Bronchial epithelial cell (primary cell): ENCODE measurements around the gene SDC4. TPM values are rescaled to one million over a fixed set of nuclear protein-coding genes. Genes with fewer than 3 reads are reported as not detected.

ENCODE experiments used
- DNase-seq: peaks from one replicate; pipeline ENCODE4 v3.0.0-alpha.2; 2010; ENCODE audit warnings: low read depth
- FAIRE-seq: peaks from 2 replicates; lab custom pipeline; 2011; peaks lifted over from hg19 to GRCh38; lab: Jason Lieb, UNC
- H3K27me3 ChIP-seq: 2 replicates; pipeline ENCODE4 v1.5.1; 2011; ENCODE audit warnings: low read length; ENCODE audit not compliant: control insufficient read depth, insufficient read depth
- H3K36me3 ChIP-seq: 2 replicates; pipeline ENCODE4 v1.5.1; 2011; ENCODE audit warnings: low read length; ENCODE audit not compliant: control insufficient read depth, insufficient read depth
- H3K4me3 ChIP-seq: 2 replicates; pipeline ENCODE4 v1.5.1; 2011; ENCODE audit warnings: mild to moderate bottlenecking, low read depth, low read length, control low read depth
- total RNA-seq: library from RNA; depleted of rRNA; stranded (reverse); fragments of >200 nt; gene quantifications from 2 replicates; pipeline ENCODE4 v1.2.1, GENCODE V29; 2014
- TF ChIP-seq, protein P1 (sequence below): IDR thresholded peaks from 2 replicates; pipeline ENCODE4 v1.5.1; 2011; ENCODE audit warnings: mild to moderate bottlenecking, moderate library complexity, low read length, control low read depth, inconsistent platforms; ENCODE audit not compliant: insufficient read depth, severe bottlenecking

SDC4 gene
- total RNA-seq, 1 donor from 2014 or later, result 272 TPM

- FAIRE-seq (no peak), DNase-seq (peak; percentile 94)
- peaks cover 6% of the 10 kb centered on the region for H3K36me3 ChIP-seq
- TF ChIP-seq, protein P1, sequence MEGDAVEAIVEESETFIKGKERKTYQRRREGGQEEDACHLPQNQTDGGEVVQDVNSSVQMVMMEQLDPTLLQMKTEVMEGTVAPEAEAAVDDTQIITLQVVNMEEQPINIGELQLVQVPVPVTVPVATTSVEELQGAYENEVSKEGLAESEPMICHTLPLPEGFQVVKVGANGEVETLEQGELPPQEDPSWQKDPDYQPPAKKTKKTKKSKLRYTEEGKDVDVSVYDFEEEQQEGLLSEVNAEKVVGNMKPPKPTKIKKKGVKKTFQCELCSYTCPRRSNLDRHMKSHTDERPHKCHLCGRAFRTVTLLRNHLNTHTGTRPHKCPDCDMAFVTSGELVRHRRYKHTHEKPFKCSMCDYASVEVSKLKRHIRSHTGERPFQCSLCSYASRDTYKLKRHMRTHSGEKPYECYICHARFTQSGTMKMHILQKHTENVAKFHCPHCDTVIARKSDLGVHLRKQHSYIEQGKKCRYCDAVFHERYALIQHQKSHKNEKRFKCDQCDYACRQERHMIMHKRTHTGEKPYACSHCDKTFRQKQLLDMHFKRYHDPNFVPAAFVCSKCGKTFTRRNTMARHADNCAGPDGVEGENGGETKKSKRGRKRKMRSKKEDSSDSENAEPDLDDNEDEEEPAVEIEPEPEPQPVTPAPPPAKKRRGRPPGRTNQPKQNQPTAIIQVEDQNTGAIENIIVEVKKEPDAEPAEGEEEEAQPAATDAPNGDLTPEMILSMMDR, result peak; percentile 83
- no peaks in the 10 kb centered on the region for H3K27me3 ChIP-seq
- peak within 1 kb of the TSS; percentile 72 for H3K4me3 ChIP-seq
Observed at GRCh38 chr20:45362804-45363610, 14.8 kb upstream of the SDC4 start, which contains the start of gene SYS1. SYS1 (plus strand) TSS chr20:45363156; CDS start chr20:45363532, 376 bp downstream.

GRCh38 chr20:45361793-45362192 lies 13.6 kb upstream of the SDC4 start:
- peaks cover 3% of the 10 kb centered on the region for H3K36me3 ChIP-seq
- DNase-seq (no peak), FAIRE-seq (no peak)
- no peak overlapping the region for H3K4me3 ChIP-seq
- H3K27me3 ChIP-seq, result no peaks in the 10 kb centered on the region
- TF ChIP-seq, protein P1, result no peak

GRCh38 chr20:45359406-45360148 lies 11.4 kb upstream of the SDC4 start:
- peak; percentile 84 for DNase-seq
- Histone ChIP-seq H3K36me3 (no peaks in the 10 kb centered on the region), H3K27me3 (no peaks in the 10 kb centered on the region), H3K4me3 (no peak overlapping the region)
- TF ChIP-seq, protein P1, result no peak
- no peak for FAIRE-seq

- TF ChIP-seq, protein P1, result no peak
- no peak for DNase-seq
- Histone ChIP-seq H3K36me3 (no peaks in the 10 kb centered on the region), H3K4me3 (no peak overlapping the region), H3K27me3 (no peaks in the 10 kb centered on the region)
- FAIRE-seq, result no peak
Observed at GRCh38 chr20:45359069-45359405, 10.8 kb upstream of the SDC4 start.

DNA sequence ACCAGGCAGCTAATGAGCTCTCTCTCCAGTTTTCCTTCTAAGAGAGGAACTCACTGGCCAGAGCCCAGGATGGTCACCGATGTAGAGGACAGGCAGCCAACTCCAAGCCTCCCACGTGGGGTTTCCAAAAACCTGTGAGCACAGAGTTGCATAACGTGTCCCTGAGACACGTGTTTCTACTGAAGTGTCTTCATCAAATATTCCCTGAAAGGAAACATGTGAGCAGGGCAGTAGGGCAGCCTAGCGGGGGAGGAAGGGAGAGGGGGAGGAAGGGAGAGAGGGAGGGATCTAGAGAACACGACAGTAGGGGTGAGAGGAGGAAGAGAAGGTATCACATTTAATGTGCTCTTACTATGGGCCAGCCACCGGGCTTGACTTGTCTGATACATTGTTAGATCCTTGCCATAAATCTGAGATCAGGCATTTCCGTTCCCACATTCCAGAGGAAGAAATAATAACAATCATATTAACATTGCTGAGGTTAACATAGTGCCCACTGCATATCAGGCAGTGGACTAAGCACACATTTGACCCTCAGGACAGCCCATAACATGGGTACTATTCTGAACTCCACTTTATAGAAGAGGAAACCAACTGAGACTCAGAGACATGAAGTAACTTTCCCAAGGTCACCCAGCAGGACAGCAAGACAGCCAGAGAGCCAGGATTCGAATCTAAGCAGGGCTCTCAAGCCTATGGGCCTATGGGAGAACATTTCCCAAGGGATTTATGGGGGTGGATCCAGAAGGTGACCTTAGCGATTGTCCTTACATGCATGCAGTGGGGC lies 10.3 kb upstream of the SDC4 start:
- DNase-seq, result peak; percentile 67
- H3K36me3 ChIP-seq, result no peaks in the 10 kb centered on the region
- FAIRE-seq, result no peak

More for the DNA sequence above, 10.3 kb upstream of the SDC4 start:
- Histone ChIP-seq H3K4me3 (no peak overlapping the region), H3K27me3 (no peaks in the 10 kb centered on the region)
- TF ChIP-seq, protein P1, result no peak
